NCI-H146 (cell line): ENCODE data around the gene RIN3.

Source experiments
- DNase-seq: peaks from one replicate; lab custom pipeline; 2025; lab: John Stamatoyannopoulos, UW

Gene RIN3

DNA sequence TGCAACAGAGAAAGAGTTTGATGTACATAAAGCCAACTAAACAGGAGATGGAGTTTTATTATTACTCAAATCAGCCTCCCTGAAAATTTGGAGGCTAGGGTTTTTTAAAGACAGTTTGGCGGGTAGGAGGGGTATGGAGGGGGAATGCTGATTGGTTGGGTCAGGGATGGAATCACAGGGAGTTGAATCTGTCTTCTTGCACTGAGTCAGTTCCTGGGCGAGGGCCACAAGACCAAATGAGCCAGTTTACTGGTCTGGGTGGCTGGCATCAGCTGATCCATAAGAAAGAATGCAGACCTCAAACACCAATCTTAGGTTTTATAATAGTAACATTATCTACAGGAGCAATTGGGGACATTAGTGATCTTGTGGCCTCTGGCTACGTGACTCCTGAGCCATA lies 64.9 kb downstream of the RIN3 start:
- no peak for DNase-seq

DNA sequence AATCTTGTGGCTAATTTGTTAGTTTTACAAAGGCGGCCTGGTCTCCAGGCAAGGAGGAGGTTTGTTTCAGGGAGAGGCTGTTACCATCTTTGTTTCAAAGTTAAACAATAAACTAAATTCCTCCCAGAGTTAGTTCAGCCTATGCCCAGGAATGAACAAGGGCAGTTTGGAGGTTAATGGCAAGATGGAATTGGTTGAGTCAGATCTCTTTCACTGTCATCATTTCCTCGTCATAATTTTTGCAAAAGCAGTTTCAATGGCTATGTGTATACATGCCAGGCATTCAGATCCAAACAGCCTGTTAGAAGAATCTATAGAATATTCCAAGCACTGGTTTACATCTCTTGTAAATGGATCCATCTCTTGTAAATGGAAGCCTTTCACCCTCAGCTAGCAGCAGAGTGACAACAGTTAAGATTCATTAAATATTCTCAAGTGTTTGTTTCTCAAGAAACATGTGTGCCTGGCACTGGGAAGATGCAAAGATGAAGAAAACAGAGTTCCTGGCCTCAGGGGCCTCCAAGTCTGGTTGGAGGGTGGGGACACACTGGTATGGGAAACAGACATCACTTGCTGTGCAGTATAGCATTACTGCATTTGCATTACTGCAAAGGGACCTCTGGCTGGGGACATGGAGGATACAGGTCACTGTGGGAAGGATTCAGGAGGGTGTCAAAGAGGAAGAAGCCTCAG lies 65.8 kb downstream of the RIN3 start:
- no peak for DNase-seq

DNA sequence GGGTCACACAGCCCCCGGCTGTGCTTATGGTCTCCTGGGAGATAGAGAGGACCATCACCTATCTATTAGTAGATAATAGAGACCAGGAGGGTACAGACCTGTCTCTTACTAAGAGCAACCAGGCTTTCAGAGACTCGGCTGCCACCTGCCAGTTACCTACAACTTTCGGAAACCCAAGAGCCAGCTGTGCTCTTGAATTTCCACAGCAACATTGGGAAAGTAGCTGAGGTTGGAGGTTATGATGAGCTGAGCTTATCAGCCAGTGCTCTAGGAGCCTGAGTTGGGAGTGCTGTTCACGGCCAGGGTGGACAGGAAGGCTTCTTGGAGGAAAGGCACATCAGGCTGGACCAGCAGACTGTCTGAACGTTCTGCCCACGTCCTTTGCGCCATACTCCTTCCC lies 67.6 kb downstream of the RIN3 start:
- DNase-seq: no peak

DNA sequence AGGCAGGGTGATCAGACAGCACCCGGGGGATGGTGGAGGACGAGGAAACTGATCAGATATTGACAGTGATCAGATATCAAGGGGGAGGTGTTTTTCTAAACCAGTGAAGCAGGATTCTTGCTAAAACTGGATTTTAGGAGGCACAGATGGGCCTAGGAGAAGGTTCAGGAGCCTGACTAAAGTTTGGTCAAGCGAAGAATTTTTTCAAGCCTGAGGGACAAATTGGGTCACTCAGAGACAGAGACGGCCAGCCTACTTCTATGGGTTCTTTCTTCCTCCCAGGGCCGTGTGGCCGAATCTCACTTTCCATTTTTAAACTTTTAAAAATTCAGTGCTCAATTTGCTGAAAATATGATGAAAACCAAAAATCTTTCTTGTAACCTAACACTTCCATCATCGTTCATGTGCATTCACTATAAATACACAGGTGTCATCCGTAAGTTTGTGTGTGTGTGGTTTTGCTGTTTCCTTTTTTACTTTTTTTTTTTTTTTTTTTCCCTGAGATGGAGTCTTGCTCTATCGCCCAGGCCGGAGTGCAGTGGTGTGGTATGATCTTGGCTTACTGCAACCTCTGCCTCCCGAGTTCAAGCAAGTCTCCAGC lies 68.5 kb downstream of the RIN3 start:
- DNase-seq: no peak

DNA sequence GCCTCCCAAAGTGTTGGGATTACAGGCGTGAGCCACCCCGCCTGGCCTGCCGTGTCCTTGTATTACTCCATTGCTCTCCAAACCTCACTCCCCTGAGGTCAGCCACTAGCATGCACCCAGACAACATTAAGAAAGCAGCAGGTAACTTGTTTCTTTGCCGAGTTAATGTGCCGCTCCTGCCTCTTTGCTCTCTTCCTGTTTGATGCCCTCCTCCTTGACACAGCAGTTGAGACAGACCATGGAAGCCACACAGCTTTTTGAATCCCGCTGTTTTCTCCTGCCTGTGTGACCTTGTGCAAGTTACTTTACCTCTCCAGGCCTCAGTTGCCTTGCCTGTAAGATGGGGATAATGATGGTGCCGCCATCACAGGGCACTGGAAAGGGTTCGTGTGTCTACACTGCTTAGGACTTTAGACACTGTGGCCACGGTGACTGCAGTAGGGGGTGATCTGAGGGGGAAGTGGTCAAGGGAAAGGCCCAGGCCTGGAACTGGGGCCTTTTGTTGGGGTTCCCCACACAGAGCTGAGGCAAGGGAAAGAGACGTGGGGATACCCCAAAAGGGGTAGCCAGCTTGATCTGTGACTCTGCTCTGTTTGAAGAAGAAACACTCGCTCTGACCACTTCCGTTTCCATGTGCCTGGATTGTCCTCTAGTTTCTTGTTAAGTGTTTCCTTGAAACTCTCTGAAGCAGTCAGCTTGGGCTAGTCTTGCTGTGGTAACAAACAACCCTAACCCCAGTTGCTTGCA lies 69.3 kb downstream of the RIN3 start:
- no peak for DNase-seq

DNA sequence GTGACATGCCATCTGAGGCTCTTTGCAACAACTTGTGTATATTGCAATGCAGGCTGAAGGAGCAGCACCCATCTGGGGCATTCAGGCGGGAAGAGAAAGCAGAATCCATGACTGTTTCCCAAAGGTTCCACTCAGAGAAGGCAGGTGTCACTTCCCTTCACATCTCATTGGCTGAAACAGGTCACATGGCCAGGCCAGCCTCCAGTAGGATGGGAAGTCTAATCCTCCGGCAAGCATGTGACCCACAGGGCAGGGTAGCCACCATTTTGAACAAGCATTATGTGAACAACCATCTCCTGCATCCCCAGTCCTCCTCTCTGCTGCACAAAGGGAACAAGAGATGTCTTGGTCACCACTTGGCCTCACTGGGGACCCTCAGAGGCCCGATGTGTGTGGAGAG lies 70.6 kb downstream of the RIN3 start:
- DNase-seq: no peak

DNA sequence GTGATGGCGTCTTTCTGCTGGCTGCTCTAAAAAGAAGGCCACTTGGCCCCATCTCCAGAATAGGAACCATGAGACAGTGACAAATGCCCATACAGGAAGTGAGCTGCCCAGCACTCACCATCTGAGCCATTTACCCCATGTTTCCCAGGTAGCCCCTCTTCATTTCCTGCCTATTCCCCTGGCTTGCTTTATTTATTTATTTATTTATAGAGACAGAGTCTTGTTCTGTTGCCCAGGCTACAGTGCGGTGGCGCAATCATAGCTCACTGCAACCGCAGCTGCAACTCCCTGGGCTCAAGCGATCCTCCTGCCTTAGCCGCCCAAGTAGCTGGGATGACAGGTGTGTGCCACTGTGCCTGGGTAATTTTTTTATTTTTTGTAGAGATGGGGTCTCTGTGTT lies 71.2 kb downstream of the RIN3 start:
- DNase-seq: no peak

DNA sequence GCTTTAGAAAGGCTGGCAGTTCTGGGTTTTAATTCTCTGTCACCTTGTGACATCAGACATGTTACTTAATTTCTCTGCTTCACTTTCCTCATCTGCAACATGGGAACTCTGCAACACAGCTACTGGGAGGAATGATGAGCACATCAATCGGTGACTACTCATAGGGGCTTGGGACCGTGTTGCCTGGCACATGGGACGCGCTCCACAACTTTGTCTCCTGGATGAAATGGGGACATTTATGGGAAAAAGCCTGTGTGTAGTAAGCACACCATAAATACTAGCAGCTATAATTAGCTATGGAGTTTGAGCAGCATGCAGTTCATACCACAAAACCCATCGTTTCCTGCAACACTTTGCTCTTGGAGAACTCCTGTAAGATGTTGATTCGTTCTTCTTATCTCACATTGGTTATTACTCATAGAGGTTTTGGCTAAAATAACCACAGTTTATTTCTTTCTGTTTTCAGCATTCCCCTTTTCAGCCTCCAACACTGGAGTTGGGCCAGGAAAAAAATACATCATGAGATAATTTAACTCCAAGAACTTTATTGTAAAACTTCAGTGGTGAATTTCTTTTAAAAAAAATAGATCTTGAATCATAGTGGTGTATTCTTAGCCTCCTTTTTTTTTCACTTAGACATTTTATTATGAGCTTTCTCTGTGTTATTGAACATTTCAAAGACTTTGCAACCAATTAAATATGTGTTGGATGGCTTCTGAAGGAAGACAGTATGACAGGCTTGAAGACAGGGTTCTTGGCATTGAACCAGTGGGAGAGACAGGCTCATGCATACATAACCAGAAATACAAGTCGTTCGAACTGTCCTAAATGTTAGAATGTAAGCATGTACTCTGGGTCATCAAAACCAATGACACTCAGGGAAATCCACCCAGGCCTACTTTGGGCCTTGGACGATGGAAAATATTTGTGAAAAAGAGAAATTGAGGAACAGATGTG lies 72.7 kb downstream of the RIN3 start:
- DNase-seq: no peak

DNA sequence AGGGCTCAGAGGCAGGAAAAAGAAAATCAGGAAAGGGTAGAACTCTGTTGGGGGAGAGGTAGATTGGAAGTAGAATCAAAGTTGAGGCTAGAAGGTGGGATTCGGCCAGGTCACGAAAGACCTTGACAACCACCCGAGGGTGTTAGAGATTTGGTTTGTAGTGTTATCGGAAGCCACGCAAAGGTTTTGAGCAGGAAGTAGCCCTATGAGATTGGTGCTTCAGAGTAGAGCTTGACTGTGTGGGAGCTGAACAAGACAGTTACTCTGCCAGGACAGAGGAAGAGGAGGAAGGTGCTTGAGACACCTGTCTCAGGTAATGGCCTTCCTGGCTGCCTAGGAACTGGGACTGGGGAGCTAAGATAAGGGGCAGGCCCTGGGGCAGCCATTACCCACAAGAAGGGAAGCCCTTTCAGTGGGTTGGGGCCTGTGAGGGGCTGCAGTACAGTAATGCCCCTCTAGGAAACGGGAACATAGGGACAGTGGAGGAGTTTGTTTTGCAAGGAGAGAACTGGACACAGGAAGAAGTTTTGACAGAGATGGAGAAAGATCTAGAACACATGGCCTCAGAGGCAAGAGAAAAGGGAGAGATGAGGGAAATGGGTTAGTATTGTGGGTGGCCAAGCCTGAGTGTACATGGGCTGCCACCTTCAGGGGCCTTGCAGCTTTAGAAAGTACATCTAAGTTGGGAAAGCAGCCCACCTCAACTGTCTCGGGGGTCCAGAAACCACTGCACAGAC lies 73.5 kb downstream of the RIN3 start:
- DNase-seq: no peak

DNA sequence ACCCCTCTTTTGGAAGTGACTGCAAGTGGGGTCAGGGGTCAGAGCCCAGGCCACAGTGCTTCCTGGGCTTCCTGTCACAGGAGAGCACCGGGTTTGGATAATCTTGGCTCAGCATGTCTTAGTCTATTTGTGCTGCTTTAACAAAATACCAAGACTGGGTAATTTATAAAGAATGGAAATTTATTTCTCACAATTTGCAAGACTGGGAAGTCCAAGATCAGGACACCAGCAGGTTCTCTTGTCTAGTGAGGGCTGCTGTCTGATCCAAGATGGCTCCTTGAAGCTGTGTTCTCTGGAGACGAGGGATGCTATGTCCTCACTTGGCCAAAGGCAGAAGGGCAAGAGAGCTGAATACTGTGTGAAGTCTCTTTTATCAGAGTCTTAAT lies 74.1 kb downstream of the RIN3 start:
- no peak for DNase-seq

DNA sequence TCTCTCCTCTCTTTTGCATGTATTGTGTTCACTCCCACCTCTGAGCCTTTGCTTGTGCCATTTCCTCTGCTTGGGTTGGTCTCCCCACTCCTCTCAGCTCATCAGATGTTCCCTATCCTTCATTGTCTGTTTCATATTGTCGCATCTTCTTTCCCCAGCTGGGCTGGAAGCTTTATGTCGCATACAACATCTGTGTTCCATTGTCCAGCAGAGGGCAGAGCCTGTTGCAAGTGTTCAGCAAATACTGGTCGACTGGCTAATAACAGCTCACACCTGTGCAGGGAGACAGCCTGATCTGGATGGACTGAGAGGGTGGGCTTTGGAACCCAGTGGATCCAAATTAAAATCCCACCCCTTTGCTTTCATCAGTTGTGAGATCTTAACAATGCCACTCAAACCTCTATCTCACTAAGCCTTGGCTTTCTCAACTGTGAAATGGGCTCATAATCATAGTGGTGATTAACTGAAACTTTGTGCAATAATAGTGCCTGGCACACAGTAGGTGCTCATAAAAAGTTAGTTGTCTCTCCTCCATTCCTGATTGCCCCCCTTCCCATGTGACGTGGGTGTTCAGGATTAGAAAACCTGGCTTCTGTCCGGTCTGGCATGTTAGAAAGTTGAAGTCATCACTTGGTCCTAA lies 75.8 kb downstream of the RIN3 start:
- peak; percentile 16 for DNase-seq

DNA sequence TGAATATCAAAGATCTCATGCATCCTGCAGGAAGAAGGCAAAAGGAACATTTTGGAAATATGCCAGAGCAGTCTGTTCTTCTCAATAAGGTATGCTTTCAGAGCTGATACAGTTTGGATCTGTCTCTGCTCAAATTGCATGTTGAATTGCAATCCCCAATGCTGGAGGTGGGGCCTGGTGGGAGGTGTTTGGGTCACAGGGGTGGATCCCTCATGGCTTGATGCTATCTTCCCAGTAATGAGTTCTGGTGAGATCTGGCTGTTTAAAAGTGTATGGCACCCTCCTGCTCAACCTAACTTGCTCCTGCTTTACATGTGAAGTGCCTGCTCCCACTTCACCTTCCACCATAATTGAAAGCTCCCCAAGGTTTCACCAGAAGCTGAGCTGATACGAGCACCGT lies 76.6 kb downstream of the RIN3 start:
- no peak for DNase-seq

DNA sequence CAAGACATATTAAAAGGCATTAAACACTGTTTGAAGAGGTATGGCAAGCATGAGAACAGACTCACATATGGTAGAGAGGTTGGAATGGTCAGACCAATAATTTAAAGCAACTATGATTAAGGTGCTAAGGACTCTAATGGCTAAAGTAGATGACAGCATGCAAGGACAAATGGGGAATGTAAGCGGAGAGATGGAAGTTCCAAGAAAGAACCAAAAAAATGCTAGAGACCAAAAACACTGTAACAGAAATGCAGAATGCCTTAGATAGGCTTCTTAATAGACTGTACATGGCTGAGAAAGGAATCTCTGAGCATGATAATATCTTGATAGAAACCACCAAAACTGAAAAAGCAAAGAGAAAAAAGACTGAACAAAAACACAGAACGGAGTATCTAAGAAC lies 77.4 kb downstream of the RIN3 start:
- DNase-seq: no peak

DNA sequence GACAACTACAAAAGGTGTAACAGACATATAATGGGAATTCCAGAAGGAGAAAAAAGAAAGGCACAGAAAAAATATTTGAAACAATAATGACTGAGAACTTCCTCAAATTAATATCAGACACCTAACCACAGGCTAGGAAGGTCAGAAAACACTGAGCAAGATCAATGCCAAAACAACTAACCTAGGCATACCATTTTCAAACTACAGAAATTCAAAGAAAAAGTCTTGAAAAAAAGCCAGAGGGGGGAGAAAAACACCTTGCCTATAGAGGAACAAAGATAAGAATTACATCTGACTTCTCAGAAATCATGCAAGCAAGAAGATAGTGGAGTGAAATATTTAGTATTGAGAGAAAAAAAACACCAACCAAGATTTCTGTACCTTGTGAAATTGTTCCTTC lies 77.8 kb downstream of the RIN3 start:
- DNase-seq: no peak

DNA sequence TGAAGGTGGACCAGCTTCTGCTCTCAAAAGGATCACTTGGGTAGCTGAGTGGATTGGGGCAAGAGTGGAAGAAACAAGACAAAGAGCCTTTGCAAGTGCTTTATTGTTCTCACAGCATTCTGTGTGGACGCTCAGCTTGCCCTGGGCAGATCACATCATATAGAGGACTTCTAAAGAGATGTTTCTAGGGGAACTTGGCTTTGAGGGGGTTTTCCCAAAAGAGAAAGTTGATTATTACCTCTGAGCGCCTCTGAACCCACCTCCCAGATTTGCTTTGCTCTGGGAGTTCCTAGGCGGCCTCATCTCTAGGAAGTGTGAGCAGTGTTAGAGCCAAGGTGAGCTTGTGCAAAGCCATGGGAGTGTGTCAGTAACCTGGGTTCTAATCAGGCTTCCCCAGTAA lies 81.7 kb downstream of the RIN3 start:
- no peak for DNase-seq

DNA sequence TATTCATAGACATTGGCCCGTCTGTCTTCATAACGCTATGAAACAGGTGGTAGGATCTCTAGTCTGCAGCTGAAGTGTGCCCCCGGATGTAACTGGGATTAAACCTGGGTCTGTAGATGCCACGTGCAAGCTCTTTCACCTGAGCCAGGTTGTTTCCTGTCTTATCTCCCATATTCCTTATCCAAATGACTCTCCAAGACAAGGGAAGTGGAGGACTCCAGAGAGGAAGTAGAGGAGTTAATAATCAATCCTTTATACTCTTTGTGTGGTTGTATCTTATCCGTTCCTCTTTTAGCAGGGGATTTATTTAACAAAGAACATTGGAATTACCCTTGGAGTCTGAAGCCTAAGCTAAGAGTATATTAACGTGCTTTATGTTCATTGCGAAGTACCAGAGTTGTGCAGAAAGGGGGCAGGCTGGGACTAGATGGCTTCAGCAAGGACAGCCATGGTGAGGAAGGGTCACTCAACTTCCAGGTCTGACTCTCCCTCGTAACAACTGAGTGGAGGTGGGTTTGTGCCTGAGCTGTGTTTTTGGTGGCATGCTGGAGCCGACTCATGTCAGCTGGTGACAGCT lies 82.8 kb downstream of the RIN3 start:
- DNase-seq: no peak

DNA sequence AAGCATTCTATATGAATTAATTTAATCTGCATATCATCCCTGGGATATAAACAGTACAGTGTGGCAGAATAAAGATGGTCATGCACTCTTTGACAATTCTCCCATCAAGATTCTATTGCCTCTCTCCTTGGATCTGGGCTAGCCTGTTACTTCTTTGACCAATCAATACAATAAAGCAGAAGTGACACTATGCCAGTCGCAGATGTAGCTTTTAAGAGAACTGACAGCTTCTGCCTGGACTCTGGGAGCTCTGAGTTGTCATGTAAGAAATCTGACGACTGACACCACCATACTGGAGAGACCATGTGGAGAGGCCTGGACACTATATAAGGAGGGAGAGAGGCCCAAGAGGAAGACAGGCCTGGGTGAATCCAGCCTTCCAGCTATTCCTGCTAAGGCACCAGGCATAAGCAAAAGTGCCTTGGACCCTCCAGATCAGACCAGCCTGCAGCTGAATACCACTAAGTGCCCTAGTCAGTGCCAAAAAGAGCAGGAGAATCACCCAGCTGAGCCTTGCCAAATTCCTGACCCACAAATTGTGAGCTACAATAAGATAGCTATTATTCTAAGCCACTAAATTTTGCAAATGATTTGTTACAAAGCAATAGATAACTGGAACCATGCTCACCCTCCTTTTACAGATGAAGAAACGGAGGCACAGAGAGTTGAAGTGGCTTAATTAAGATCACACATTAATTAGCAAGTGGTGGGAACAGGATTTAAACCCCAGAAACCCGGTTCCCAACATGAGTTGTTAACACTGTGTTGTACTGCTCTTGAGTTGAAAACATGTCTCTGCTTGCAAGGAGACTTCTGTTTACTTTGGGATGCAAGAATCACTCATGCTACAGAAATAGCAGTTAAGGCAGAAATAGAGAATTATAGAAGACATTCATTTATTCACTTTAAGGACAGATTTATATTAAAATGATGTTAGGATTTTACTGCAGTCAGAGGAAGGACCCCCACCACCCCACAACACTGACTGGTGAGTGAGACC lies 84.6 kb downstream of the RIN3 start:
- DNase-seq: no peak

DNA sequence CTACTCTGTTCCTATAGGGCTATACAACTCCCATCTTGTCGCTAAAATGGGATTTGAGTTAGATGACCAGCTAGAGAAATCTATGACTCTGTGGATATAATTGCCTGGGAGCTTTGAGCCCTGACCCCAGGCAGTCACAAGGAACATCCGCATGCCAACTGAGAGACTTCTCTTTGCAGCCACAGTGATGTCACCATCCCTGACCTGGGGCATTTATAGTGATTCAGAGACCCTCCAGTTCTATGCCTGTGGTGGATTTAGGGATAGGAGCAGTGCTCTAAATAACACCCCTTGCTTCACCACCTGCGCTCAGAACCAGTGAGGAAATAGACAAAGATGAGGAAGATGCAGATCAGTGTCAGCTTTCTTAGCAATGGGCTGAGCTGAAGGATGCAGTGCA lies 86.2 kb downstream of the RIN3 start:
- DNase-seq: no peak

DNA sequence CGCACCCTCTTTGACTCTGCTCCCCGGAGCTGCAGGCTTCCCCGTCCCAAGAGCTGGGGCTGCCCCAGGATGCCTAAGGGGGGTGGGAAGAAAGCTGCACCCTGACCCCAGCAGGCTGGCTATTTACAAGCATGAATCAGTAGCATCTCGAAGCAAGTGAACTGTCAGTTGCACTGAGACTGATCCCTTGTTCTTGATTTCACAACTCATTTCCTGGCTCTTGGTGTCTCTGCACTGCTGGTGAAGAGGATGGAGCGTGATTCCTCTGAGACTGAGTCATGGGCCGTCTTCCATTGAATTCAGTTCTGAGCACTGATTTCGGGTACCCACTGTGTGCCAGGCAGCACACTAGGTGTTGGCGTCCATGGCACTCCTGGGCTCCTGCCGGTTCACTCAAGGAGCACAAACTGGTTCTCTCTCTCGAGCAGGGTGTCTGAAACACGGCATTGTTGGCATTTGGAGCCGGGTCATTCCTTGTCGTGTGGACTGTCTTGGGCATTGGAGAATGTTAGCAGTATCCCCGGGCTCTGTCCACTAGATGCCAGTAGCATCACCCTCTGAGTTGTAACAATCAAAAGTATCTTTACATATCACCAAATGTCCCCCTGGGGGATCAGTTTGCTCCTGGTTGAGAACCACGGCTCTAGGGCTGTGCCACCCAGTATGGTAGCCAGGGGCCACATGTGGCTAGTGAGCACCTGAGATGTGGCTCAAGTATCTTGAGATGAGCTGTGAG lies 86.9 kb downstream of the RIN3 start:
- no peak for DNase-seq
